H1 (cell line): ENCODE data around the gene LRRIQ4. TPM values are rescaled to one million over a fixed set of nuclear protein-coding genes. Genes with fewer than 3 reads are reported as not detected.

Experiments used
- ASH2L ChIP-seq: fragments of 200-600, 300-600 bp; sonication (generic); IDR thresholded peaks from one replicate; pipeline ENCODE4 v1.7.1; 2017; ENCODE audit warnings: low read length
- BACH1 ChIP-seq: IDR thresholded peaks from 2 replicates; pipeline ENCODE4 v1.6.1; 2012; ENCODE audit warnings: low read length, improper control_type of control experiment
- BRCA1 ChIP-seq: IDR thresholded peaks from 2 replicates; pipeline ENCODE4 v1.6.1; 2012; ENCODE audit warnings: low read depth, low read length, improper control_type of control experiment
- CBX5 ChIP-seq: fragments of 300-800, 300-1000 bp; sonication (generic); IDR thresholded peaks from 2 replicates; pipeline ENCODE4 v1.7.1; 2016; ENCODE audit warnings: antibody characterized with exemption, low read length, low read depth
- CEBPB ChIP-seq: IDR thresholded peaks from 2 replicates; pipeline ENCODE4 v1.6.1; 2012; ENCODE audit warnings: low read depth, low read length
- CTBP2 ChIP-seq: IDR thresholded peaks from 2 replicates; pipeline ENCODE4 v1.7.0; 2011; ENCODE audit warnings: borderline replicate concordance, mild to moderate bottlenecking, moderate library complexity, mixed read lengths, low read length; ENCODE audit not compliant: insufficient read depth, insufficient read length
- EP300 ChIP-seq, 2 experiments: IDR thresholded peaks; 1 replicate in 1 of 2; 2 replicates in 1 of 2; pipeline ENCODE4 v1.6.1; 2011 to 2012; ENCODE audit warnings: low read depth in 2 of 2, low read length in 2 of 2, mild to moderate bottlenecking in 2 of 2, borderline replicate concordance in 1 of 2, inconsistent platforms in 1 of 2, moderate library complexity in 1 of 2
- GABPA ChIP-seq: IDR thresholded peaks from 2 replicates; pipeline ENCODE4 v1.6.1; 2011; ENCODE audit warnings: mild to moderate bottlenecking, low read length, moderate library complexity, borderline replicate concordance; ENCODE audit not compliant: insufficient read depth
- GTF2F1 ChIP-seq: IDR thresholded peaks from 2 replicates; pipeline ENCODE4 v1.6.1; 2012; ENCODE audit warnings: low read depth, low read length, improper control_type of control experiment, borderline replicate concordance
- HDAC6 ChIP-seq: IDR thresholded peaks from one replicate; pipeline ENCODE4 v1.7.1; 2012; ENCODE audit warnings: low read depth, mild to moderate bottlenecking, inconsistent platforms, low read length, moderate library complexity
- JUN ChIP-seq: IDR thresholded peaks from 2 replicates; pipeline ENCODE4 v1.6.1; 2011; ENCODE audit warnings: low read depth, mild to moderate bottlenecking, improper control_type of control experiment, low read length
- KDM4A ChIP-seq: IDR thresholded peaks from one replicate; pipeline ENCODE4 v1.7.1; 2012; ENCODE audit warnings: low read depth, mild to moderate bottlenecking, moderate library complexity, low read length, inconsistent platforms; ENCODE audit not compliant: severe bottlenecking
- MAFK ChIP-seq: IDR thresholded peaks from 2 replicates; pipeline ENCODE4 v1.6.1; 2012; ENCODE audit warnings: low read depth, mild to moderate bottlenecking, improper control_type of control experiment, low read length
- MAX ChIP-seq: IDR thresholded peaks from 2 replicates; pipeline ENCODE4 v1.6.1; 2012; ENCODE audit warnings: inconsistent platforms
- NRF1 ChIP-seq: IDR thresholded peaks from 2 replicates; pipeline ENCODE4 v1.6.1; 2011; ENCODE audit warnings: mild to moderate bottlenecking, low read depth, low read length, improper control_type of control experiment
- POLR2A ChIP-seq, 2 experiments: IDR thresholded peaks; 1 replicate in 1 of 2; 2 replicates in 1 of 2; pipeline ENCODE4 v1.6.1; 2011; ENCODE audit warnings: low read depth in 2 of 2, low read length in 2 of 2, mild to moderate bottlenecking in 2 of 2; ENCODE audit errors: control extremely low read depth in 1 of 2
- POU5F1 ChIP-seq: IDR thresholded peaks from 2 replicates; pipeline ENCODE4 v1.6.1; 2011; ENCODE audit warnings: low read depth, mild to moderate bottlenecking, low read length, moderate library complexity
- RBBP5 ChIP-seq: IDR thresholded peaks from 2 replicates; pipeline ENCODE4 v1.7.1; 2012; ENCODE audit warnings: low read depth, mild to moderate bottlenecking, inconsistent platforms, low read length, moderate library complexity, borderline replicate concordance
- RNF2 ChIP-seq: fragments of 200-900, 300-1000 bp; sonication (generic); IDR thresholded peaks from 2 replicates; pipeline ENCODE4 v1.7.1; 2016; ENCODE audit warnings: borderline replicate concordance, low read depth, mild to moderate bottlenecking, antibody characterized with exemption, low read length; ENCODE audit not compliant: poor library complexity, severe bottlenecking; ENCODE audit errors: missing control alignments
- SAP30 ChIP-seq: fragments of 300-600 bp; sonication (generic); IDR thresholded peaks from 2 replicates; pipeline ENCODE4 v1.7.1; 2012; ENCODE audit warnings: low read length, moderate library complexity, mild to moderate bottlenecking, inconsistent platforms; ENCODE audit not compliant: insufficient read depth, insufficient replicate concordance
- SIRT6 ChIP-seq: IDR thresholded peaks from one replicate; pipeline ENCODE4 v1.7.1; 2012; ENCODE audit warnings: low read length, inconsistent platforms
- SP4 ChIP-seq: IDR thresholded peaks from 2 replicates; pipeline ENCODE4 v1.6.1; 2012; ENCODE audit warnings: low read length, inconsistent platforms
- TAF1 ChIP-seq: IDR thresholded peaks from 2 replicates; pipeline ENCODE4 v1.6.1; 2011; ENCODE audit warnings: mild to moderate bottlenecking, low read depth, low read length
- polyA plus RNA-seq, 7 experiments: library from polyadenylated mRNA; depleted of rRNA in 3 of 7; stranded (reverse) in 5 of 7; unstranded in 2 of 7; fragments of >200 nt in 5 of 7; fragments of 200-250 nt in 2 of 7; gene quantifications; 1 replicate in 5 of 7; 2 replicates in 1 of 7; 4 replicates in 1 of 7; pipeline versions ENCODE4 v1.2.1 to v1.2.3, GENCODE V29; 2011 to 2013; ENCODE audit warnings: missing spikeins in 2 of 7, mixed read lengths in 2 of 7
- total RNA-seq: library from RNA; stranded (reverse); fragmentation: NEBNext Ultra II Directional; extraction: Animal tissue kit (Norgen Biotek cat#: 25700); gene quantifications from 2 replicates; pipeline ENCODE4 v1.2.1, GENCODE V29; 2021
- TF ChIP-seq, protein P1 (sequence below): IDR thresholded peaks from 2 replicates; pipeline ENCODE4 v1.6.1; 2011; ENCODE audit warnings: low read length, improper control_type of control experiment

LRRIQ4 gene
- total and polyA plus RNA-seq, 2 of the 8 experiments (the other 6 are each of a cell fraction or from before 2014, with no cell fraction given), result 0.08 TPM; not detected in 1

DNA sequence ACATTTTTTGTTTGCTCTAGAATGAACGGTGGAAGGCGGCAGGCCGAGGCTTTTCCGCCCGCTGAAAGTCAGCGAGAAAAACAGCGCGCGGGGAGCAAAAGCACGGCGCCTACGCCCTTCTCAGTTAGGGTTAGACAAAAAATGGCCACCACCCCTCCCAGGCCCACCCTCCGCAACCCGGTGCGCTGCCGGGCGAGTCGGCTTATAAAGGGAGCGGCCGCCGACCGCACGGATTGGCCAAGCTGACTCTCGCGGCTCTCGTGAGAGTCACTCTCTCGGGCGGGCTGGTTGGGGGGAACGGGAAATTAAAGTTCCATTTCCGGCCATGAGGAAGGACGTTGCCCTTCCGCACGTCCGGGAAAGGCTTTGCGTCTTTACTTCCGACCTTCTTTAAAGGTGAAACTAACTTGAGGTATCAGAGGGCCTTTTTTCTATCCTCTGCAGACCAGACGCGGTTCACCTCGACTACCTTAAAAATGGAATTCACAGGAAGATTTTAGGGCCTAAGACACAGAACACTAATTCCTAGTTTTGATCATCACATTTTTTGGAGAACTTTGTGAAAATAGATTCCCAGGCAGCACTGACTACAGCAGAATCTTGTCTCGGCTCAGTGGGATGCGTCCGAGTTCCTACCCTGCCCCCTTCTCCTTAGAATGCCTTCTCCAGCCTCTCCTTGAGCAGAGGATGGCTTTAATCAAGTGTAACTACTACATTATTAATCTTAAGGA is 47.6 kb upstream of the LRRIQ4 start, which contains the start of gene TERC (continued):
- no peak for TF ChIP-seq RNF2
- peak; percentile 57 for TF ChIP-seq KDM4A
- TF ChIP-seq NRF1, result no peak
- peak; percentile 89 for TF ChIP-seq TAF1
- peak; percentile 97 to 99 for TF ChIP-seq POLR2A (IDR thresholded peaks at IDR 0.05; ENCODE audit: control extremely low read depth in 1 of 2, low read depth in 2 of 2, low read length in 2 of 2)
- peak; percentile 60; the same call in 1 of the 2 replicates for TF ChIP-seq GABPA
- peak; percentile 92 for TF ChIP-seq BRCA1
- no peak for TF ChIP-seq CBX5
- TF ChIP-seq SP4, result peak; percentile 76
- TF ChIP-seq HDAC6, result no peak
- no peak for TF ChIP-seq SAP30
- TF ChIP-seq MAX, result peak; percentile 62
- no peak for TF ChIP-seq CEBPB
- TF ChIP-seq, protein P1, sequence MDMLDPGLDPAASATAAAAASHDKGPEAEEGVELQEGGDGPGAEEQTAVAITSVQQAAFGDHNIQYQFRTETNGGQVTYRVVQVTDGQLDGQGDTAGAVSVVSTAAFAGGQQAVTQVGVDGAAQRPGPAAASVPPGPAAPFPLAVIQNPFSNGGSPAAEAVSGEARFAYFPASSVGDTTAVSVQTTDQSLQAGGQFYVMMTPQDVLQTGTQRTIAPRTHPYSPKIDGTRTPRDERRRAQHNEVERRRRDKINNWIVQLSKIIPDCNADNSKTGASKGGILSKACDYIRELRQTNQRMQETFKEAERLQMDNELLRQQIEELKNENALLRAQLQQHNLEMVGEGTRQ, result no peak
- TF ChIP-seq JUN, result no peak
- TF ChIP-seq POU5F1, result no peak
- no peak for TF ChIP-seq MAFK
- TF ChIP-seq GTF2F1, result peak; percentile 84; the same call in 1 of the 2 replicates
- peak; percentile 22 for TF ChIP-seq ASH2L
- no peak for TF ChIP-seq EP300 (IDR thresholded peaks at IDR 0.05; ENCODE audit: borderline replicate concordance in 1 of 2, low read depth in 2 of 2, low read length in 2 of 2)
- TF ChIP-seq BACH1, result no peak
- no peak for TF ChIP-seq SIRT6
- TF ChIP-seq CTBP2, result no peak
- TF ChIP-seq RBBP5, result no peak
